ENCODE results near the gene FLRT1. TPM values are rescaled to one million over a fixed set of nuclear protein-coding genes. Genes with fewer than 3 reads are reported as not detected.

FLRT1 gene
- total and polyA plus RNA-seq, 2 of the 13 experiments (the other 11 are each of a cell fraction or from before 2014, with no cell fraction given) = 0.02 to 0.08 TPM

DNA sequence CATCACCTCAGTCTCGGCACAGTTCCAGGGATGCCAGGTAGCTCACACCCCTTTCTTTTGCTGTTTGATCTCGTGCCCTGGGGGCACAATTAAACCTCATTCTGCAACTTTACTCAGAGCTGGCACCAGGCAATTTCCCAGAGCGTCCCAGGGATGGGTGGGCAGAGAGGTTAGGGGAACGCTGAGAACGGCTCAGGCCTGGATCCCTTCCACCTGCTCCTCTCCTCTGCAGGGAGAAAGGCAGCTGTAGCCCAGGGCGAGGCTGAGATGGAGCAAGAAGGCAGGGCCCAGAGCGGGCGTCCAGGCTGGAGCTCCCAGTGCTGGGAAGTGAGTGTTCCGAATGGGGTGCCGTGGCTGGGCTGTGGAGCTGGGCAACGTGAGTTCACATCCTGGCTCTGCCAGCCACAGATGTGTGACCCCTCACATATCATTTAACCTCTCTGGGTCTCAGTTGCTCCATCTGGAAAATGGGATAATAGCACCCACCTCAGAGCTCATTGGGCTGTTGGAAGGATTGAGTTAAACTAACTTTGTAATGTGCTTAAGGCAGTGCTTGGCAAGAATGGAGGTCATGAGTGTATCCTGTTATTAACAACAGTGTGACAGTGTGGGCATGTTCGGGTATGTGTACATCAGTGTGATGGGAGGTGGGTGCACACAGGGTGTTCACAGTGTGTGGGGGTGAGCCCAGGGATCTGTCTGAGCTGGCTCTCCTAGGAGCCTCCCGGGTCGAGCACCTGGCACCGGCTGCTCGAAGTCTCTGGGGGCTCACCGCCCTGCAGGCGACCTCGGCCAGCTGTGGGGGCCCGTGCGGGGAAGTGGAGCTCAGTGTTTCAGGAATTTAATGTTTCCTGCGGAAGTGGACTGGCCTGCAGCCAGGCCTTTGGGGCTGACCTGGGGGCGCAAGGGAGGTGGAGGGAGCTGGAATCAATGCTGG lies 34.0 kb upstream of the FLRT1 start:
- BruUV-seq (replicated peaks) = no TSS peak
- FAIRE-seq = no peak
- no peaks in the 10 kb centered on the region for H3K27me3 ChIP-seq (ENCODE audit: control insufficient read depth in 1 of 2, insufficient read depth in 2 of 2, low read length in 2 of 2)
- in situ Hi-C loops (cut with HindIII; ENCODE audit: extremely low pct_ligation_motif_present, low pct_unique_long_range_greater_than_20kb) = no loop called here
- intact Hi-C loops (cut with micrococcal nuclease; ENCODE audit: unreplicated experiment) = no loop called here
- CTCF ChIA-PET (ENCODE audit: low intra/inter-chr PET ratio, low total read pairs) = no interaction called here
- H3K27ac ChIP-seq (ENCODE audit: extremely low read length, insufficient read depth, low read length) = no peak overlapping the region
- no peak for DNase-seq (ENCODE audit: low spot score)
- H2AFZ ChIP-seq (ENCODE audit: low read length) = no peak overlapping the region
- H3K79me2 ChIP-seq (ENCODE audit: insufficient read depth, low read length) = no peaks in the 10 kb centered on the region
- H3K36me3 ChIP-seq (replicated peaks in 1 of 2; ENCODE audit: control insufficient read depth in 1 of 2, insufficient read depth in 2 of 2, low read length in 2 of 2) = peaks cover 5 to 12% of the 10 kb centered on the region in 2 experiments; a peak in 3 of 5 replicates
- ATAC-seq = no peak
- H3K4me2 ChIP-seq (ENCODE audit: low read depth, low read length) = no peak overlapping the region
- 97% methylated on average over 13 of the region's 23 CpGs for WGBS (ENCODE audit: low lambda C conversion rate)
- H3K4me3 ChIP-seq (replicated peaks in 1 of 3; ENCODE audit: insufficient read depth in 1 of 3, low read depth in 2 of 3, low read length in 3 of 3) = no peak overlapping the region
- H3K9me3 ChIP-seq (ENCODE audit: low read length) = no peaks in the 10 kb centered on the region
- POLR2A ChIA-PET = no interaction called here
- peaks cover 4% of the 10 kb centered on the region; the same call in 1 of the 2 replicates for H4K20me1 ChIP-seq (ENCODE audit: insufficient read depth, low read length)
- peaks cover 2% of the 10 kb centered on the region for H3K4me1 ChIP-seq (ENCODE audit: insufficient read depth, low read length)
- H3K9ac ChIP-seq (ENCODE audit: insufficient read depth, low read depth, low read length) = no peak overlapping the region
- peak; percentile 93 for TF ChIP-seq ZNF629 (CRISPR knock-in tag; conservative IDR thresholded peaks at IDR 0.05)
- no peak for TF ChIP-seq PTBP1 (IDR thresholded peaks at IDR 0.05; ENCODE audit: low read depth, low read length, poor library complexity, severe bottlenecking)
- no peak for TF ChIP-seq ZFP36L1 (CRISPR knock-in tag; IDR thresholded peaks at IDR 0.05)
- TF ChIP-seq ZMYM3 (CRISPR knock-in tag; IDR thresholded peaks at IDR 0.05) = peak; percentile 57; the same call in 1 of the 2 replicates
- TF ChIP-seq AGO2 (optimal IDR thresholded peaks at IDR 0.05; ENCODE audit: low read depth, low read length) = peak; percentile 76
- TF ChIP-seq RXRB (CRISPR knock-in tag; IDR thresholded peaks at IDR 0.05; ENCODE audit: borderline replicate concordance) = no peak
- TF ChIP-seq ZNF337 (CRISPR knock-in tag; IDR thresholded peaks at IDR 0.05; ENCODE audit: borderline replicate concordance, low read depth) = no peak
- TF ChIP-seq ADNP (CRISPR knock-in tag; IDR thresholded peaks at IDR 0.05) = peak; percentile 39; the same call in 1 of the 2 replicates
- TF ChIP-seq ZNF772 (CRISPR knock-in tag; IDR thresholded peaks at IDR 0.05) = no peak
- no peak for TF ChIP-seq NFYB (CRISPR knock-in tag; IDR thresholded peaks at IDR 0.05)
